ENCODE data around the gene GUCA1A.
A peak's percentile ranks its signal among the peaks of the same experiment; 100 is the strongest.
"Not testable (repeated sequence)": the region's sequence is repeated elsewhere in the genome, so short reads cannot be mapped to it uniquely, and the experiment has no call there.

The GUCA1A gene

GRCh38 chr6:42154461-42155209 lies 18.5 kb upstream of the GUCA1A start:
- H3K4me3 ChIP-seq: no peak overlapping the region
- no peaks in the 10 kb centered on the region for H3K27me3 ChIP-seq (ENCODE audit: low read depth)
- in situ Hi-C loops (cut with MboI; ENCODE audit: low sequenced_read_pairs): no loop called here
- H3K9me3 ChIP-seq: no peaks in the 10 kb centered on the region
- peaks cover 4% of the 10 kb centered on the region for H3K4me1 ChIP-seq
- DNase-seq (ENCODE audit: low spot score in 2 of 2): no peak
- H3K36me3 ChIP-seq (replicated peaks): no peaks in the 10 kb centered on the region

GRCh38 chr6:42155293-42155692 lies 17.9 kb upstream of the GUCA1A start:
- DNase-seq (ENCODE audit: low spot score in 2 of 2): no peak
- Histone ChIP-seq H3K9me3 (no peaks in the 10 kb centered on the region), H3K27me3 (ENCODE audit: low read depth) (no peaks in the 10 kb centered on the region), H3K4me3 (no peak overlapping the region), H3K36me3 (replicated peaks) (no peaks in the 10 kb centered on the region), H3K4me1 (peaks cover 4% of the 10 kb centered on the region)
- in situ Hi-C loops (cut with MboI; ENCODE audit: low sequenced_read_pairs): no loop called here

GRCh38 chr6:42156638-42157037 lies 16.5 kb upstream of the GUCA1A start:
- in situ Hi-C loops (cut with MboI; ENCODE audit: low sequenced_read_pairs): no loop called here
- Histone ChIP-seq H3K9me3 (no peaks in the 10 kb centered on the region), H3K27me3 (ENCODE audit: low read depth) (no peaks in the 10 kb centered on the region), H3K36me3 (replicated peaks) (no peaks in the 10 kb centered on the region), H3K4me1 (peaks cover 4% of the 10 kb centered on the region), H3K4me3 (no peak overlapping the region)
- DNase-seq (ENCODE audit: low spot score in 2 of 2): no peak

- no peaks in the 10 kb centered on the region for H3K9me3 ChIP-seq
- H3K4me3 ChIP-seq: no peak overlapping the region
- no peak for DNase-seq (ENCODE audit: low spot score in 2 of 2)
- peaks cover 4% of the 10 kb centered on the region for H3K4me1 ChIP-seq
- H3K36me3 ChIP-seq (replicated peaks): no peaks in the 10 kb centered on the region
- in situ Hi-C loops (cut with MboI; ENCODE audit: low sequenced_read_pairs): no loop called here
- no peaks in the 10 kb centered on the region for H3K27me3 ChIP-seq (ENCODE audit: low read depth)
Observed at GRCh38 chr6:42158011-42158410, 15.2 kb upstream of the GUCA1A start.

- H3K36me3 ChIP-seq (replicated peaks): no peaks in the 10 kb centered on the region
- no peak for DNase-seq (ENCODE audit: low spot score in 2 of 2)
- in situ Hi-C loops (cut with MboI; ENCODE audit: low sequenced_read_pairs): no loop called here
- no peaks in the 10 kb centered on the region for H3K27me3 ChIP-seq (ENCODE audit: low read depth)
- peaks cover 4% of the 10 kb centered on the region for H3K4me1 ChIP-seq
- no peak overlapping the region for H3K4me3 ChIP-seq
- no peaks in the 10 kb centered on the region for H3K9me3 ChIP-seq
Observed at GRCh38 chr6:42158631-42159030, 14.5 kb upstream of the GUCA1A start.

- Histone ChIP-seq H3K9me3 (no peaks in the 10 kb centered on the region), H3K4me1 (peaks cover 4% of the 10 kb centered on the region), H3K36me3 (replicated peaks) (no peaks in the 10 kb centered on the region), H3K27me3 (ENCODE audit: low read depth) (no peaks in the 10 kb centered on the region), H3K4me3 (no peak overlapping the region)
- DNase-seq (ENCODE audit: low spot score in 2 of 2): no peak
- in situ Hi-C loops (cut with MboI; ENCODE audit: low sequenced_read_pairs): no loop called here
Observed at GRCh38 chr6:42159431-42160024, 13.6 kb upstream of the GUCA1A start.

GRCh38 chr6:42162384-42162783 lies 10.8 kb upstream of the GUCA1A start:
- Histone ChIP-seq H3K4me1 (no peaks in the 10 kb centered on the region), H3K4me3 (no peak overlapping the region), H3K36me3 (replicated peaks) (no peaks in the 10 kb centered on the region), H3K27me3 (ENCODE audit: low read depth) (no peaks in the 10 kb centered on the region), H3K9me3 (no peaks in the 10 kb centered on the region)
- in situ Hi-C loops (cut with MboI; ENCODE audit: low sequenced_read_pairs): no loop called here
- no peak for DNase-seq (ENCODE audit: low spot score in 2 of 2)

- Histone ChIP-seq H3K4me3 (no peak overlapping the region), H3K27me3 (ENCODE audit: low read depth) (no peaks in the 10 kb centered on the region), H3K4me1 (no peaks in the 10 kb centered on the region), H3K9me3 (no peaks in the 10 kb centered on the region), H3K36me3 (replicated peaks) (no peaks in the 10 kb centered on the region)
- in situ Hi-C loops (cut with MboI; ENCODE audit: low sequenced_read_pairs): no loop called here
- DNase-seq (ENCODE audit: low spot score in 2 of 2): no peak
Observed at GRCh38 chr6:42162812-42163211, 10.4 kb upstream of the GUCA1A start.

GRCh38 chr6:42163981-42164380 lies 9.2 kb upstream of the GUCA1A start:
- Histone ChIP-seq H3K4me1 (no peaks in the 10 kb centered on the region), H3K4me3 (no peak overlapping the region), H3K36me3 (replicated peaks) (no peaks in the 10 kb centered on the region), H3K27me3 (ENCODE audit: low read depth) (no peaks in the 10 kb centered on the region), H3K9me3 (no peaks in the 10 kb centered on the region)
- no peak for DNase-seq (ENCODE audit: low spot score in 2 of 2)
- in situ Hi-C loops (cut with MboI; ENCODE audit: low sequenced_read_pairs): no loop called here

- Histone ChIP-seq H3K9me3 (no peaks in the 10 kb centered on the region), H3K27me3 (ENCODE audit: low read depth) (no peaks in the 10 kb centered on the region), H3K4me1 (no peaks in the 10 kb centered on the region), H3K4me3 (no peak overlapping the region), H3K36me3 (replicated peaks) (no peaks in the 10 kb centered on the region)
- in situ Hi-C loops (cut with MboI; ENCODE audit: low sequenced_read_pairs): loop anchor here (5.0 kb wide), 1 partner anchor 88 kb away; no protein-coding TSS in a partner anchor
- no peak for DNase-seq (ENCODE audit: low spot score in 2 of 2)
Observed at GRCh38 chr6:42165016-42165415, 8.1 kb upstream of the GUCA1A start.

- no peak overlapping the region for H3K4me3 ChIP-seq
- H3K9me3 ChIP-seq: no peaks in the 10 kb centered on the region
- no peaks in the 10 kb centered on the region for H3K36me3 ChIP-seq (replicated peaks)
- no peaks in the 10 kb centered on the region for H3K27me3 ChIP-seq (ENCODE audit: low read depth)
- peak; percentile 80 to 93 for DNase-seq (ENCODE audit: low spot score in 2 of 2)
- in situ Hi-C loops (cut with MboI; ENCODE audit: low sequenced_read_pairs): loop anchor here (5.0 kb wide), 1 partner anchor 89 kb away; no protein-coding TSS in a partner anchor
- no peaks in the 10 kb centered on the region for H3K4me1 ChIP-seq
Observed at GRCh38 chr6:42166444-42167141, 6.6 kb upstream of the GUCA1A start.

- Histone ChIP-seq H3K27me3 (ENCODE audit: low read depth) (no peaks in the 10 kb centered on the region), H3K4me3 (no peak overlapping the region), H3K4me1 (no peaks in the 10 kb centered on the region), H3K36me3 (replicated peaks) (no peaks in the 10 kb centered on the region), H3K9me3 (no peaks in the 10 kb centered on the region)
- in situ Hi-C loops (cut with MboI; ENCODE audit: low sequenced_read_pairs): loop anchor here (5.0 kb wide), 1 partner anchor 91 kb away; no protein-coding TSS in a partner anchor
- DNase-seq (ENCODE audit: low spot score in 2 of 2): no peak
Observed at GRCh38 chr6:42168650-42169049, 4.5 kb upstream of the GUCA1A start.

GRCh38 chr6:42169780-42170179 lies 3.4 kb upstream of the GUCA1A start:
- H3K36me3 ChIP-seq (replicated peaks); H3K9me3 ChIP-seq; H3K4me3 ChIP-seq; H3K27me3 ChIP-seq (ENCODE audit: low read depth); DNase-seq (ENCODE audit: low spot score in 2 of 2); H3K4me1 ChIP-seq: not testable (repeated sequence)
- in situ Hi-C loops (cut with MboI; ENCODE audit: low sequenced_read_pairs): loop anchor here (5.0 kb wide), 1 partner anchor 92 kb away; no protein-coding TSS in a partner anchor
